HG02970 (cell line): ENCODE results near the gene EML6.
"Not testable (repeated sequence)": the region's sequence is repeated elsewhere in the genome, so short reads cannot be mapped to it uniquely, and the experiment has no call there.

ENCODE experiments used
- ATAC-seq: cut with Tn5 transposase; IDR thresholded peaks from one replicate; pipeline ENCODE4 v1.9.1; 2021; ENCODE audit warnings: mild to moderate bottlenecking, moderate library complexity, moderate number of reproducible peaks; ENCODE audit not compliant: unreplicated experiment, low FRiP score

Gene EML6

DNA sequence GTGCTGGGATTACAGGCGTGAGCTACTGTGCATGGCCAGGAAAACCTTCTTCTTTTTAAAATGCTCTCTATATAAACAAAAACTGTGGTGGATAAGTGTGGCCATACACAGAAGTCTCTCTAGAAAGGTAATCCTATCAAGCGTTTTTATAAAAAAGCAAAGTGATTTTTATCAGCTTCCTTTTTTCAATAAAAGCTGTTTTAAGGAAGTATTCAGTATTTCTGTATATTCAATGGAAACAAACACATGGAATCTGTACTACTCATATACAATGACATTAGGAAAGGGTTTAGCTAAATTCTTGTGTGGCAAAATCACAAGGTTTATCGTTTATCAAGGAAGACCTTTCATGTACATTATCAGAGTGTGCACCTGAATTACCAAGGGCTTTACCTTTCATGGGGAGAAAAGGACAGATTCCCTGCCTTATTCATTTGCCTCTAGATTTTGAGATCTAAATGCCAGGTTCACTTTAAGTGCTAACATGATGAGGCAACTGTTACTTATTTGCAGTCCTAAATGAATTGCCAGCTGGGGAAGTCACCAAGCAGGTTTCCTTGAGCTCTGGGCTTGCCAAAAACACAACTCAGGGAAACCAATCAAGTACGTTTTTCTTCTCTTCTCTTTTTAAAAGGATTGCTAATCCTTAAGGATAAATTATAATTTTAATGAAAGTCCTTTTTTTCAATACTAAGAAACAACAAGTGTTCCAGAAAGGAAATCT, 256.0 kb downstream of the EML6 start:
- ATAC-seq, result no peak

DNA sequence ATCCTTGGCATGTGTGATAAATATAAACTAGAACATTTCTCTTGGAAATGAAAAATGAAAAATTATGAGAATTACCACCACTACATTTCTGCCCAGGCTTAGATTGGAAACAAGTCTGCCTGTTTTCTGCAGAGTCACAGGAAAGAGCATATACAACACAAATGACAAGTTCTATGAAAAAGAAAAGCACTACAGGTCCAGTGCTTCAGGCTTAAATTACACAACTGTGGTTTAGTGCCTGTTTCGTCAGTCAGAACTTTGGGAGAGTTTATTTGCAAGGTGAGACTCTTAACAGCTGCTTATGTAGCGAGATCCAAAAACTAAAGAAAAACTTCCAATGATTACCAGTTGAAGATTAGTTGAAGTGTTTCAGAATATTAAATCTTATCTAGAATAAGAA, 257.9 kb downstream of the EML6 start:
- no peak for ATAC-seq

- no peak for ATAC-seq
These were observed 260.1 kb downstream of the EML6 start for GRCh38 chr2:54983345-54984220.

GRCh38 chr2:54984476-54984875, 261.0 kb downstream of the EML6 start:
- ATAC-seq, result no peak

DNA sequence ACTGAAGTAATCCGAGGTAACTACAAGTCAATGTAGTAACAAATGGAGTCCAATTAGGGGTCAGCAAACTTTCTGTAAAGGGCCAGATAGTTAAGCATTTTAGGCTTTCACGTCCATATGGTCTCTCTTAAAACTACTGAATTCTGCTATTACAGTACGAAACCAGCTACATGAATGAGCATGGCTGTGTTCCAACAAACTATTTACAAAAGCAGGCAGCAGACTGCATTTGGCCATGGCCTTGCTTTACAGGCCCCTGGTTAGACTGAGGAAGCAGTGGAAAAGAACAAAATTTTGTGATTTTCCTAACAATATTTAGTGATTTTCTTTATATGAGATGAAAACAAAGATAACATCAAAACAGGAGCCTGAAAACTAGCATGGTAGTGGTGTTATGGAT, 262.8 kb downstream of the EML6 start:
- ATAC-seq, result no peak

GRCh38 chr2:54988612-54989011, 265.1 kb downstream of the EML6 start:
- ATAC-seq, result no peak

DNA sequence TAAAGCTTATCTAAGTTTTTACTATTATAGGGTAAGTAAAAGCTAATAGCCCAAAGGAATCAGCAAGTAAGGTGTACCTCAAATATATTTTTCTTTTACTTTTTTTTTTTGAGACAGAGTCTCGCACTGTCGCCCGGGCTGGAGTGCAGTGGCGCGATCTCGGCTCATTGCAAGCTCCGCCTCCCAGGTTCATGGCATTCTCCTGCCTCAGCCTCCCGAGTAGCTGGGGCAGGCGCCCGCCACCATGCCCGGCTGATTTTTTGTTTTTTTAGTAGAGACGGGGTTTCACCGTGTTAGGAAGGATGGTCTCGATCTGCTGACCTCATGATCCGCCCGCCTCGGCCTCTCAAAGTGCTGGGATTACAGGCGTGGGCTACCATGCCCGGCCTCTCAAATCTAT, 267.2 kb downstream of the EML6 start:
- not testable (repeated sequence) for ATAC-seq

DNA sequence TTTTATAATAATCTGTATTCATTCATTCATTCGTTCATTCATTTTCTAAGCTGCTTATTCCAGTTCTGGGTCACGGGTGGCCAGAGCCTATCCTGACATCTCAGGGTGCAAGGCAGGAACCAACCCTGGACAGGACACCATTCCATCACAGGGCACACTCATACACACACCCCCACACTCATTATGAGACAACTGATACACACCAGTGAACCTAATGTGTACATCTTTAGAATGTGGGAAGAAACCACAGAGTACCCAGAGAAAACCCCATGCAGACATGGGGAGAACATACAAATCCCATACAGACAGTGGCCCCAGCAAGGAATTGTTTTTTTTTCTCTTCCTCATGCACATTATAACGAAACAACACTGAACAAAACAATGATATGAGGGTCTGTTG, 272.1 kb downstream of the EML6 start:
- ATAC-seq, result no peak

DNA sequence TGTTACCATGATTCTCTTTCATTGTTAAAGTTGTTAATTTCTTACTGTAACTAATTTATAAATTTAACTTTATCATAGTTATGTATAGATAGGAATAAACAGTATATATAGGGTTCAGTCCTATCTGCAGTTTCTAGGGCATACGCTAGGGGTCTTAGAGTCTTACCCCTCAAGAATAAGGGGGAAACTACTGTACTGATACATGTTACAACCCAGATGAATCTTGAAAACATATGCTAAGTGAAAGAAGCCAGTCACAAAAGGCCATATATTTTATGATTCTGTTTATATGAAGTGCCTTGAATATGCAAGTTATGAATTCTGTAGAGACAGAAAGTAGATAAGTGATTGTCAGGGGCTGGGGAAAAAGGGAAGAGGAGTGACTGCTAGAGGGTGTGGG, 274.4 kb downstream of the EML6 start:
- no peak for ATAC-seq

DNA sequence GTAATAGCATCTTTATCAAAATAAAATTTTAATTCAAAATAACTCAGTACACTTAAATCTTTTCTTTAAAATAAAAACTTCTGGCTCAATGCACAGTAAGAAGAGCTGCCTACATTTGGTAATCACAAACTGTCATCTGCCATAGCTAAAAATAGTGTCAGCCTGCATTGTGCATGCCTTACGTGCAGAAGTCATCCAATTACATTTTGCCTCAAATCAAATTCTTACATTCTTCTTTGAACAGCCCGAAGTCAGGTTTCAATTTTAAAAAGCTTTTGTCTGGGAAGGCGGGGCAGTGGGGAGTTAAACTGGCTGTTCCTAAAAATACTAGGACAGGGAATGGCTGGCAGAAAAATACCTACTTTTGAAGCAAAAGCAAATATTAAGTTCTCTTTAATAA, 275.7 kb downstream of the EML6 start:
- no peak for ATAC-seq

- no peak for ATAC-seq
These were observed 276.9 kb downstream of the EML6 start for GRCh38 chr2:55000341-55000740.

DNA sequence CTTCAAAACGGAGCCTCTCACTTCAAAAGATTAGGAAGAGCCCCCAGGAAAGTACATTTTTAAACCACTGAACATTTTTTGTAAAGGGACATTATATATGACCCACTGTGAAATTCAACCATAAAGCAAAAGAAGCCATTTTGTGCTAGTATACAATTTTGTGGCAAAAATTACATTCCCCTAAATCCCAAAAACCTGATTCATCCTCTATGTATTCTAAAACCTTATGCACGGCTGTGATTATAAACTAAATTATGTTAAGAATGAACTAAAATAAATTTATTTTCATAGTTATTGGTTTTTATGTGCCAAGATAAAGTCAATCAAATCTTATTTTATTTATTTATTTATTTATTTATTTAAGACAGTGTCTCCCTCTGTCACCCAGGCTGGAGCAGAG, 278.3 kb downstream of the EML6 start:
- no peak for ATAC-seq

DNA sequence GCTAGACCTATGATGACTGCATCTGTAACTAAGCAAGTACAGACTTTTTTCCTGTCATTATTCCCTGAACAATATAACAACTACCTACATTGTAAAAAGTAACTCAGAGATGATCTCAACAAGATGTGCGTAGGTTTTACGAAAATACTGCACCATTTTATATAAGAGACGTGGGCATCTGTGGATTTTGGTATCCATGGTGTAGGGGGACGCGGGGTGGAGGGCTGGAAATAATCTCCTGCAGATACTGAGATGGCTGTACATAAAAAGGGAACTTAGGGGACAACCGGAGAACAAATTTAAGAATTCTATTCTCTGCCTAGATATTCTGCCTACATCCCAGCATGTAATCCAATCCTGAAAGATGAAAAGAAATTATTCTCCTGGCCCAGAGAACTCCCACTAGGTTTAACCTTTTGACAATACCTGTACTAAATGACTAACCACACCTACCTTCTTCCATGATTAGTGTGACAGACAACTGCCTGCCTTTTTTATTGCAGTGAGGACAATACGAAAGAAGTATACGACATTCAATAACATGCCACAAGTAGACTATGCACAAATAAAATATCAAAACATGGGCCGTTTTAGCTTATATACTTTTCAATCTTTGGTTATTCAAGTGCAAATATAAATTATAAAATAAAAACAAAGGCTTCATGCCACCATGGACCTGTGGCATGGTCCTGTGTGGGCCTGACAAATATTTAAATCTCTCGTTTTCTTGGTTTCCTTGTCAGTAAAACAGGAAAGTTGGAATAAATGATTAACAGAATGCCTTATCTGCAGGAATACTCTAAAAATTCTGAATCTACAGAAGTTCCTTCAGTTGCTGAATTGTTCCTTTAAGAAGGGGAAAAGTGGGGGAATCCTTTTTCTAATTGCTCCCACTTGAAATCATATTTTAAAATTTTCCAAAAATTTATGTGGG, 280.5 kb downstream of the EML6 start:
- no peak for ATAC-seq

DNA sequence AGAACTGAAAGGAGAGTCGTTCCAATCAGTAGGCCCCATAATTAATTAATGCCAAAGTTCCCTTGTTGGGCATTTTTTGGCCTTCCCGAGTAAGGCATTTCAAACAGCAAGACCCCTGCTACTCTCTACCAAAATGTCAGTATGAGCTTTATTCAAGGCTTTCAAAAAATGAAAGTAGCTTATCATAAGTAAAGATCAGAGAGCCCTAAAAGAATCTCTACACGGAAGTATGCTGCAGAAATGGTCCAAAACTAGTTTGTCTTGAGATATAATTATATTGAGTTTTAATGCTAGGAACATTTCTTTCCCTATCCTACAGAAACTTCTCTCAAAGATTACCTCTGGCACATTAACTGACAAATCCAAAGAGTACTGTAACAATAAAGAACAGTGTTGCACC, 282.8 kb downstream of the EML6 start:
- no peak for ATAC-seq

- ATAC-seq, result no peak
These were observed 286.0 kb downstream of the EML6 start for GRCh38 chr2:55009277-55010060.

GRCh38 chr2:55010149-55010591, 286.7 kb downstream of the EML6 start:
- ATAC-seq, result peak; percentile 74

GRCh38 chr2:55010915-55011314, 287.5 kb downstream of the EML6 start:
- no peak for ATAC-seq

DNA sequence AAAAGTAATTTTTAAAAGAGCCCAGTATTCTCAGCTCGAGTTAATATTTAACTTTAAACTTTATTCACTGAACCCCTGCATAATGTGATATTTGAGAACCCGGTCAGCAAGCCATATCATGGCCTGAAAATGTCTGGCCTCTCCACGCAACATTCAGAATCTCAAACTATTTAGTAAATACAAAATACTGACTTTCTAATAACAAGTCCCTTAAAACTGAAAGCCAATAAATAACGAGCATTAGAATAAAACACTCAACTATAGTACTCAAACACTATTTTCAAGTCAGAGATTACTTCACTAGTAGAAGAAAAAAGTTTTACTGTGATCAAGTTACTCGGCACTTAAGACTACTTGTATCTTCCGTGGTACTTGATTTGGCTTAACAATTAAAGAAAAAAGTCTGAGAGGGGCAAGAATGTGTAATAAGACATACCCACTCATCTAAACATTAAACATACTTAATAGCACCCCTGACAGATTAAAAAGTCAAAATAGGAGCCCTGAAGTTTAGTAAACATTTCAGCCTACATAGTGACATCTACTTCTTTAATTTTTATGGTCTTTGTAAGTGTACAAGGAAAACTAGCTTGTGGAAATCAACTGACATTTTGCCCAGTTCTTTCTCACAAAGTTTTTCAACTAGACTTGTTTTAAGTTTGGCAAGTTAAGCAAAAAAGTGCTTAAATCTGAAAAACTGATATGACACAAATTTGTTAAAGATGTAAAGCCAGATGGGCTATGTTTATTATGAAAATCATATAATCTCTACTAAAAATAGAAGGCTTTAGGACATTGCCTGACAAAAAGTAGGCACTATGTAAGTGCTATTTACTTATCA, 288.6 kb downstream of the EML6 start:
- no peak for ATAC-seq
